Fibroblast of the aortic adventitia (primary cell): ENCODE data around the gene CDC23. TPM values are rescaled to one million over a fixed set of nuclear protein-coding genes. Genes with fewer than 3 reads are reported as not detected.
"Not testable (repeated sequence)": the region's sequence is repeated elsewhere in the genome, so short reads cannot be mapped to it uniquely, and the experiment has no call there.

Experiments used
- DNase-seq: peaks from one replicate; pipeline ENCODE4 v3.0.0-alpha.2; 2010; ENCODE audit warnings: low read depth
- H3K4me3 ChIP-seq: 2 replicates; pipeline ENCODE4 v1.5.1; 2011; ENCODE audit warnings: low read depth, mild to moderate bottlenecking, control low read depth, low read length, moderate library complexity
- total RNA-seq: library from RNA; depleted of rRNA; stranded (reverse); fragments of >200 nt; gene quantifications from 2 replicates; pipeline ENCODE4 v1.2.3, GENCODE V29; 2012; ENCODE audit warnings: low replicate concordance
- TF ChIP-seq, protein P1 (sequence below): IDR thresholded peaks from 2 replicates; pipeline ENCODE4 v1.5.1; 2011; ENCODE audit warnings: mild to moderate bottlenecking, low read length, control low read depth, inconsistent platforms; ENCODE audit not compliant: insufficient read depth

CDC23 gene
- total RNA-seq, 1 donor, result 31.4 TPM

DNA sequence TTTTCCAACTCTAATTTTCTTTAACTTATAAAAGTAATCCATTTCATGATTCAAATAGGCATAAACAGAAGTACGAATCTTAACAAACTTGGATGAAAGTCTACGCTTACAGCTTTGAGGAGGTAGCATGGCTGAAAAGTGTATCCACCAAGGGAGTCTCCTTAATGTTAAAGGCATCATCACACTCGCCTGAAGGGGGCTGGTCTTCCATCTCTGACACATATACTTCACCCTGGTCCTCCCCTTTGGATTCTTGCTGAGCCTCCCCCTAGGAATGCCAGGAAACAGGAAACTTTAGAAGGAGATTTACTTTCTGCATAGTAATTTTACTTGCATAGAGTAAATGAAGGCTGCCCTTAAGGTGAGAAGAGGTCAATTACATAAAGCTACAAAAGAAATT lies 63.6 kb downstream of the CDC23 start:
- TF ChIP-seq, protein P1, sequence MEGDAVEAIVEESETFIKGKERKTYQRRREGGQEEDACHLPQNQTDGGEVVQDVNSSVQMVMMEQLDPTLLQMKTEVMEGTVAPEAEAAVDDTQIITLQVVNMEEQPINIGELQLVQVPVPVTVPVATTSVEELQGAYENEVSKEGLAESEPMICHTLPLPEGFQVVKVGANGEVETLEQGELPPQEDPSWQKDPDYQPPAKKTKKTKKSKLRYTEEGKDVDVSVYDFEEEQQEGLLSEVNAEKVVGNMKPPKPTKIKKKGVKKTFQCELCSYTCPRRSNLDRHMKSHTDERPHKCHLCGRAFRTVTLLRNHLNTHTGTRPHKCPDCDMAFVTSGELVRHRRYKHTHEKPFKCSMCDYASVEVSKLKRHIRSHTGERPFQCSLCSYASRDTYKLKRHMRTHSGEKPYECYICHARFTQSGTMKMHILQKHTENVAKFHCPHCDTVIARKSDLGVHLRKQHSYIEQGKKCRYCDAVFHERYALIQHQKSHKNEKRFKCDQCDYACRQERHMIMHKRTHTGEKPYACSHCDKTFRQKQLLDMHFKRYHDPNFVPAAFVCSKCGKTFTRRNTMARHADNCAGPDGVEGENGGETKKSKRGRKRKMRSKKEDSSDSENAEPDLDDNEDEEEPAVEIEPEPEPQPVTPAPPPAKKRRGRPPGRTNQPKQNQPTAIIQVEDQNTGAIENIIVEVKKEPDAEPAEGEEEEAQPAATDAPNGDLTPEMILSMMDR, result peak; percentile 5
- H3K4me3 ChIP-seq, result no peak overlapping the region
- peak; percentile 17 for DNase-seq

DNA sequence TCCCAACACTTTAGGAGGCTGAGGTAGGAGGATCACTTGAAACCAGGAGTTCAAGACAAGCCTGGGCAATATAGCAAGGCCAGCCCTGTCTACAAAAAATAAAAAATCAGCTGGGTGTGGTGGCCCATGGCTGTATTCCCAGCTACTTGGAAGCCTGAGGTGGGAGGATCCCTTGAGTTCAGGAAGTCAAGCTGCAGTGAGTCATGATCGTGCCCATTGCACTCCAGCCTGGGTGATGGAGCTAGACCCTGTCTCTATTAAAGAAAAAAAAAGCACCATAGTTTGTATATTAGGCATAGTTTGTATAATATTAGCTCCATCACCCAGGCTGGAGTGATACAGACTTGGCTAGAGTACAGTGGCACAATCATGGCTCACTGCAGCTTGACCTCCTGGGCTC lies 64.3 kb downstream of the CDC23 start:
- TF ChIP-seq, protein P1, result no peak
- H3K4me3 ChIP-seq, result no peak overlapping the region
- DNase-seq, result peak; percentile 93

DNA sequence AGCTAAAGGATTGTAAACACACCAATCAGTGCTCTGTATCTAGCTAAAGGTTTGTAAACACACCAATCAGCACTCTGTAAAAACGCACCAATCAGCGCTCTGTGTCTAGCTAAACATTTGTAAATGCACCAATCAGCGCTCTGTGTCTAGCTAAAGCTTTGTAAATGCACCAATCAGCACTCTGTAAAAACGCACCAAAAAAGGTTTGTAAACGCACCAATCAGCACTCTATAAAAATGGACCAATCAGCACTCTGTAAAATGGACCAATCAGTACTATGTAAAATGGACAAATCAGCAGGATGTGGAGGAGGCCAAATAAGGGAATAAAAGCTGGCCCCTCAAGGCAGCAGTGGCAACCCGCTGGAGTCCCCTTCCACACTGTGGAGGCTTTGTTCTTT lies 69.5 kb downstream of the CDC23 start:
- not testable (repeated sequence) for H3K4me3 ChIP-seq, DNase-seq

DNA sequence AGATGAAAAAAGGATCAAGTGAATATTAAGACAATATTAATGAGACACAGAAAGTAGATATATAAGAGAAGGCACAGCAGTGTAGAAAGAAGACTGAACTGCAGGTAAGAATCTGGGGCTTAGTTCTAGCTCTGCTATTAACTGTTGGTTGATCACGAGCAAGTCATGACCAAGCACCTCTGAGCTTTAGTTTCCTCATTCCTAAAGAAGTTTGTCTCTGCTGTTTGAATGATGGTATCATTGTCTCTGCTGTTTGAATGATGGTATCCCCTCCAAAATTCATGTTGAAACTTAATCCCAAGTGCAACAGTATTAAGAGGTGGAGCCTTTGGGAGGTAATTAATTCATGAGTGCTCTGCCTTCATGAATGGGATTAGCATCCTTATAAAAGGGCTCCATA lies 71.4 kb downstream of the CDC23 start:
- DNase-seq, result no peak
- TF ChIP-seq, protein P1, result no peak
- H3K4me3 ChIP-seq, result no peak overlapping the region

DNA sequence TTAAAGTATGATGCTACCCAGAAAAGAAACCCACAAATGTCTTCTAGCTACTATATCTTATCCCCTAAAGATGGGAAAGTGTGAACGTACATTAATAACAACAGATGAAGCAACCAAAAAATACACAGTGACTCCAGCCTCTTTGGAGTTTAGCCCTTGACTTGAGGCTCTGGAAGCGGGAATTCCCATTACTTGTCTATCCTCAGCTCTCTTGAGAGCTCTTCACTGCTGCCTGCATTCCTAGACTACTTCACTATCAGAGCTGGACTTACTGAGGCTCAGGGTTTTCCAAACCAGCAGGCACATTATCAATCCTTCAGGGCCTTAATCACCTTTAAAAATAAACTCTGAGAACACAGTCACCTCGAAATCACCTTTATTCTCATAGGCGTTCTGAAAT lies 72.9 kb downstream of the CDC23 start:
- TF ChIP-seq, protein P1, result no peak
- H3K4me3 ChIP-seq, result no peak overlapping the region
- no peak for DNase-seq

DNA sequence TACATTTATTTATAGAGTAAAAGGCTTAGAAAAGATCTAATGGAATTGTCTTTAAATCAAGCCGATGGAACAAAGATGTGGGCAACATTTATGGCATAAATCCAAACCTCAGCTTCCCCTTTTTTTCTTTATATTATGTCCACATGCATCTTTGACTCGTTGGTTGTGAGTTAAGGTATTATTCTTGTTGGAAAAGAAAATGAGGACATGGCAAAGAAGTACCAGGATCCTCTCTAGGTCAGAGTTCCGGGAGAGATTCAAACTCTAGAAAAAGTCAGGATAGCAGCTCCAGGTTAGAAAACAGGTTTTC lies 73.4 kb downstream of the CDC23 start:
- H3K4me3 ChIP-seq, result no peak overlapping the region
- no peak for DNase-seq
- TF ChIP-seq, protein P1, result no peak

DNA sequence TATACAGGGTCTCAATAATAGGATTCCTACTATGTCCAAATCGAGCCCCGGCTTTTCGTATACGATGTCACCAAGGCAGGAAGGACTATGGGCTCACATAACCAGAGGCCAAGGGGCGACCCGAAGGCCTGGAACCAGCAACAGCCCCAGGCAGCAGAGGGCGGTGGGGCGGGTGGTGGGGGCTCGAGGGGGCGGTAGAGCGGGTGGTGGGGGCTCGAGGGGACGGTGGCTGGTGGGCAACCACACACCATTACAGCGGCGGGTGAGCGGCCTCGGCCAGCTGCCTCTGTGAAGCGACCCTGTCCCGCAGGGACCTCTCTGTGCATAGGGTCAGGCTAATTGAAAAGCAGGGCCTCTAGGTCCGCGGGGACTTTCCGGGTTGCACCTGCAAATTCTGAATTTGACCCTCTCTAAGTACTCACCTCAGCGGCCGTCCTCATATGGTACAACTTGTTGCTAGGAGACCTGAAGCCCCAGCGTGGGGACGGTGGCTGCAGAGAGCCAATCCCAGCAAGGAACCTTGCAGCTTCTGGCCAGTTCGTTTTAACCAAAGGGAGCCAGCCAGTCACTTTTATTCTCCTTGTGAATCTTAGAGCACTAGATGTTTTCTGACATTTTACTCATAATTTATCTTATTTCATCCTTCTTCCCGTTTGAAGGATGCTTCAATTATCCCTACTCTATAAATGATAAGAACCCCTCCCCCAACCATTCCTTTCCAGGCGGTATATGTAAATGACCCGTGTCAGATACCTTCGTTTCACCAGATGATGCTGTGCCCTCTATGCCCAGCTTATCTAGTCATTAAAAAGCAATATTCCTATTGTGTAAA lies 74.0 kb downstream of the CDC23 start, which contains the start of gene NME5:
NME5 (minus strand) TSS at position 480 of the 832 bp plus-strand sequence. CDS start 648 bp downstream, outside the sequence.
- TF ChIP-seq, protein P1, result no peak
- peak; percentile 49 for DNase-seq
- H3K4me3 ChIP-seq, result peak within 1 kb of the TSS; percentile 62

Other genes with a start within 250 kb of the CDC23 start
- gene FAM13B, start 180.2 kb downstream of the CDC23 start, total RNA-seq, result 42.8 and 50.0 TPM in 2 replicates
- gene WNT8A, start 129.3 kb downstream of the CDC23 start, total RNA-seq, result not detected in 2 replicates
- 6.0 and 11.6 TPM in 2 replicates for gene NME5, start 73.9 kb downstream of the CDC23 start, total RNA-seq
- 61.2 and 314 TPM in 2 replicates for gene BRD8, start 34.7 kb downstream of the CDC23 start, total RNA-seq
- gene KIF20A, start 34.2 kb downstream of the CDC23 start, total RNA-seq, result 1.3 and 24.7 TPM in 2 replicates
- not detected in 2 replicates for gene GFRA3, start 61.3 kb upstream of the CDC23 start, total RNA-seq
- gene CDC25C, start 118.5 kb upstream of the CDC23 start, total RNA-seq, result 0.16 and 8.9 TPM in 2 replicates
- gene FAM53C, start 124.9 kb upstream of the CDC23 start, total RNA-seq, result 16.4 and 25.6 TPM in 2 replicates
- gene KDM3B, start 139.4 kb upstream of the CDC23 start, total RNA-seq, result 47.1 and 89.5 TPM in 2 replicates
- 1.1 and 6.1 TPM in 2 replicates for gene REEP2, start 225.7 kb upstream of the CDC23 start, total RNA-seq